WI38 (cell line): ENCODE data around the gene RNF207.

ENCODE experiments used
- H3K4me3 ChIP-seq: 2 replicates; pipeline ENCODE4 v1.5.1; 2011; ENCODE audit warnings: low read depth, mild to moderate bottlenecking, control low read depth, low read length
- CTCF ChIP-seq: IDR thresholded peaks from 2 replicates; pipeline ENCODE4 v1.5.1; 2012; ENCODE audit warnings: low read depth, mild to moderate bottlenecking, control low read depth, low read length

RNF207 gene

DNA sequence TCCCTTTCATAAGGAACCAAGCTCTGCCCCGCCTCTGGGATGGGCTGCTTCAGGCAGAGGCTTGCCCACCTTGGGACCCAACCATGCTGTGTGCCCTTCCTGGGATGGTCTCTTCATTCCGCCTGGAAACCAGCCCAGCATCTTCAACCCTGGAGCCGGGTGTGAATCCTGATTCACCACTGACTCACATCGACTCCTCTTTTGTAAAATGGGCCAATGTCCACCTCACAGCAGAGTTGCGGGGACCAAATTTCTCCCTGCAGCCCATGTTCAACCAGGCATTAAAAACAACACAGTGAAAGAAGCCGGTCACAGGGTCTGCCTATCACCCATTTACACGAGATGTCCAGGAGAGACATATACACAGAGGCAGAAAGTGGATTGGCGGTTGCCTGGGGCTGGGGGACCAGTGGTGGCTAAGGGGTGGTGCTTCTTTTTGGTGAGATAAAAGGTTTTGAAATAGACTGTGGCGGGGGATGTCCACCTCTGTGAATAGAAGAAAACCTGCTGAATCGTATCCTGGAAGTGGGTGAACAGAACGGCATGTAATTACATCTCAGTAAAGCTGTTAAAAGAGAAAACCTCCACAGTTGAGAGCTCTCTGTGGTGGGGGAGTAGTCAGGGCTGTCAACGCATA is 61.9 kb downstream of the RNF207 start:
- H3K4me3 ChIP-seq = no peak overlapping the region
- TF ChIP-seq CTCF = no peak

DNA sequence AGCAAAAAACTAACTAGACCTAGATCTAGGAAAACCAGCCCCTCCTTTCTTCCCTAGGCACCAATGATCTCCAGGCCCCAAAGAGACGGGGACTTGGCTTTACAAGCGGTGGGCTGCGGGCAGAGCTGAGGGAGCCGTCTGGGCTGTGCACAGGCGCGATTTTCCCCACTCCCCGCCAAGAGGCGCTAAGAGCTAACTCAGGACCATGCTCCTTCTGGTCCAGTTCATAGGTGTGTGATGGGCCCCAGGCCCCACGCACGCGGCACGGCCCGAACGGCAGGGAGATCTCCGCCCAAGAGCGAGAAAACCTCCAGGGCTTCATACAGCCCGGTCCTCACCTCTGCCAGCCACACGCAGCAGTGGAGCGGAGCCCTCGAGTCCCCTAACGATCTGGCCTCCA is 62.5 kb downstream of the RNF207 start:
- TF ChIP-seq CTCF = no peak
- no peak overlapping the region for H3K4me3 ChIP-seq

- no peak for TF ChIP-seq CTCF
- H3K4me3 ChIP-seq = no peak overlapping the region
Observed at GRCh38 chr1:6269296-6269695, 63.4 kb downstream of the RNF207 start.

- no peak for TF ChIP-seq CTCF
- no peak overlapping the region for H3K4me3 ChIP-seq
Observed at GRCh38 chr1:6269720-6270400, 63.9 kb downstream of the RNF207 start.

DNA sequence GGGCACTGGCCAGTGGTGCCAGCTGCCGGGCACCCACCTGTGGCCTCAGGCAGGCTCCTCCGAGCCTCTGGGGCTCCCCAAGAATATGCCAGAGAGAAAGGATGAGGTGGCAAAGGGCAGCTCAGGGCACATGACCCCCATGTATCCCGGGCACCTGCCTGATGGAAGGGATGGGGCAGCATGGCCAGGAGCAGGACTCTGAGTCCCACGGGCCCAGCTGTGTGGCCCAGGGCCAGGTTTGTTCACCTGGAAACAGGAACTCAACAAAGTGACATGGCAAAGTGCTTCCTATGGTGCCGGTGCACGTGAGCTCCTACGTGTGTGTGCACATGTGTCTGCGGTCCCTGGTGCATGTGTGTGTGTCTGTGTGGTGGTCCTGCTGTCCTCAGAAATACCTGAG is 64.5 kb downstream of the RNF207 start:
- TF ChIP-seq CTCF = no peak
- H3K4me3 ChIP-seq = no peak overlapping the region
